K562 (cell line): Measurements from ENCODE around the gene CCNL1. TPM values are rescaled to one million over a fixed set of nuclear protein-coding genes. Genes with fewer than 3 reads are reported as not detected.
A peak's percentile ranks its signal among the peaks of the same experiment; 100 is the strongest.

Source experiments
- MYC ChIP-seq, 2 experiments: fragments of 250-450 bp in 1 of 2; sonication (Bioruptor Pico) in 1 of 2; IDR thresholded peaks; 2 replicates each; pipeline versions ENCODE4 v1.5.1 to v1.6.1; 2012 to 2021; ENCODE audit warnings: low read depth in 2 of 2, borderline replicate concordance in 1 of 2, improper control_type of control experiment in 1 of 2, low read length in 1 of 2, mild to moderate bottlenecking in 1 of 2, moderate library complexity in 1 of 2
- RBBP5 ChIP-seq: fragments of 200-600 bp; sonication (generic); IDR thresholded peaks from 2 replicates; pipeline ENCODE4 v1.6.1; 2012; ENCODE audit warnings: borderline replicate concordance, mild to moderate bottlenecking, low read length, control low read depth, inconsistent platforms; ENCODE audit not compliant: insufficient read depth, poor library complexity, severe bottlenecking
- VEZF1 ChIP-seq: fragments of 200-800 bp; sonication (Bioruptor generic); IDR thresholded peaks from 2 replicates; pipeline ENCODE4 v1.6.1; 2017; ENCODE audit warnings: missing genetic modification characterization, missing compliant biosample characterization
- polyA plus RNA-seq, 8 experiments: library from polyadenylated mRNA; depleted of rRNA in 4 of 8; stranded (reverse) in 5 of 8; unstranded in 3 of 8; fragments of >200 nt; fragmentation: Nextera tagmentation in 2 of 8; fragmentation: Illumina TruSeq in 1 of 8; extraction: Ambion mirVana in 2 of 8; extraction: Trizol in 1 of 8; gene quantifications; 2 replicates each; pipeline versions ENCODE4 v1.2.1 to v1.2.3, GENCODE V29; 2011 to 2014; ENCODE audit warnings: inconsistent platforms in 1 of 8, missing spikeins in 1 of 8
- total RNA-seq, 7 experiments: library from RNA; depleted of rRNA in 6 of 7; stranded (reverse); fragments of >200 nt in 6 of 7; fragmentation: Illumina TruSeq in 2 of 7; extraction: Trizol in 2 of 7; gene quantifications; 2 replicates each; pipeline versions ENCODE4 v1.2.1 to v1.2.3, GENCODE V29; 2011 to 2021; ENCODE audit warnings: low replicate concordance in 1 of 7
- TF ChIP-seq, protein P1 (sequence below): fragments of 450-650 bp; IDR thresholded peaks from 2 replicates; pipeline ENCODE4 v1.6.1; 2016; ENCODE audit warnings: mild to moderate bottlenecking, moderate library complexity

The CCNL1 gene
- total and polyA plus RNA-seq, 9 of the 15 experiments (the other 6 are each of a cell fraction or from before 2014, with no cell fraction given) = 16.1 to 186 (median 132) TPM

GRCh38 chr3:157107037-157107436 is 52.9 kb downstream of the CCNL1 start (continued):
- TF ChIP-seq RBBP5 (no peak), VEZF1 (no peak), MYC (IDR thresholded peaks at IDR 0.05; ENCODE audit: low read depth, low read length) (no peak), MYC (CRISPR knock-in tag; IDR thresholded peaks at IDR 0.05; ENCODE audit: borderline replicate concordance, low read depth) (peak; percentile 35; the same call in 1 of the 2 replicates)
- TF ChIP-seq, protein P1, sequence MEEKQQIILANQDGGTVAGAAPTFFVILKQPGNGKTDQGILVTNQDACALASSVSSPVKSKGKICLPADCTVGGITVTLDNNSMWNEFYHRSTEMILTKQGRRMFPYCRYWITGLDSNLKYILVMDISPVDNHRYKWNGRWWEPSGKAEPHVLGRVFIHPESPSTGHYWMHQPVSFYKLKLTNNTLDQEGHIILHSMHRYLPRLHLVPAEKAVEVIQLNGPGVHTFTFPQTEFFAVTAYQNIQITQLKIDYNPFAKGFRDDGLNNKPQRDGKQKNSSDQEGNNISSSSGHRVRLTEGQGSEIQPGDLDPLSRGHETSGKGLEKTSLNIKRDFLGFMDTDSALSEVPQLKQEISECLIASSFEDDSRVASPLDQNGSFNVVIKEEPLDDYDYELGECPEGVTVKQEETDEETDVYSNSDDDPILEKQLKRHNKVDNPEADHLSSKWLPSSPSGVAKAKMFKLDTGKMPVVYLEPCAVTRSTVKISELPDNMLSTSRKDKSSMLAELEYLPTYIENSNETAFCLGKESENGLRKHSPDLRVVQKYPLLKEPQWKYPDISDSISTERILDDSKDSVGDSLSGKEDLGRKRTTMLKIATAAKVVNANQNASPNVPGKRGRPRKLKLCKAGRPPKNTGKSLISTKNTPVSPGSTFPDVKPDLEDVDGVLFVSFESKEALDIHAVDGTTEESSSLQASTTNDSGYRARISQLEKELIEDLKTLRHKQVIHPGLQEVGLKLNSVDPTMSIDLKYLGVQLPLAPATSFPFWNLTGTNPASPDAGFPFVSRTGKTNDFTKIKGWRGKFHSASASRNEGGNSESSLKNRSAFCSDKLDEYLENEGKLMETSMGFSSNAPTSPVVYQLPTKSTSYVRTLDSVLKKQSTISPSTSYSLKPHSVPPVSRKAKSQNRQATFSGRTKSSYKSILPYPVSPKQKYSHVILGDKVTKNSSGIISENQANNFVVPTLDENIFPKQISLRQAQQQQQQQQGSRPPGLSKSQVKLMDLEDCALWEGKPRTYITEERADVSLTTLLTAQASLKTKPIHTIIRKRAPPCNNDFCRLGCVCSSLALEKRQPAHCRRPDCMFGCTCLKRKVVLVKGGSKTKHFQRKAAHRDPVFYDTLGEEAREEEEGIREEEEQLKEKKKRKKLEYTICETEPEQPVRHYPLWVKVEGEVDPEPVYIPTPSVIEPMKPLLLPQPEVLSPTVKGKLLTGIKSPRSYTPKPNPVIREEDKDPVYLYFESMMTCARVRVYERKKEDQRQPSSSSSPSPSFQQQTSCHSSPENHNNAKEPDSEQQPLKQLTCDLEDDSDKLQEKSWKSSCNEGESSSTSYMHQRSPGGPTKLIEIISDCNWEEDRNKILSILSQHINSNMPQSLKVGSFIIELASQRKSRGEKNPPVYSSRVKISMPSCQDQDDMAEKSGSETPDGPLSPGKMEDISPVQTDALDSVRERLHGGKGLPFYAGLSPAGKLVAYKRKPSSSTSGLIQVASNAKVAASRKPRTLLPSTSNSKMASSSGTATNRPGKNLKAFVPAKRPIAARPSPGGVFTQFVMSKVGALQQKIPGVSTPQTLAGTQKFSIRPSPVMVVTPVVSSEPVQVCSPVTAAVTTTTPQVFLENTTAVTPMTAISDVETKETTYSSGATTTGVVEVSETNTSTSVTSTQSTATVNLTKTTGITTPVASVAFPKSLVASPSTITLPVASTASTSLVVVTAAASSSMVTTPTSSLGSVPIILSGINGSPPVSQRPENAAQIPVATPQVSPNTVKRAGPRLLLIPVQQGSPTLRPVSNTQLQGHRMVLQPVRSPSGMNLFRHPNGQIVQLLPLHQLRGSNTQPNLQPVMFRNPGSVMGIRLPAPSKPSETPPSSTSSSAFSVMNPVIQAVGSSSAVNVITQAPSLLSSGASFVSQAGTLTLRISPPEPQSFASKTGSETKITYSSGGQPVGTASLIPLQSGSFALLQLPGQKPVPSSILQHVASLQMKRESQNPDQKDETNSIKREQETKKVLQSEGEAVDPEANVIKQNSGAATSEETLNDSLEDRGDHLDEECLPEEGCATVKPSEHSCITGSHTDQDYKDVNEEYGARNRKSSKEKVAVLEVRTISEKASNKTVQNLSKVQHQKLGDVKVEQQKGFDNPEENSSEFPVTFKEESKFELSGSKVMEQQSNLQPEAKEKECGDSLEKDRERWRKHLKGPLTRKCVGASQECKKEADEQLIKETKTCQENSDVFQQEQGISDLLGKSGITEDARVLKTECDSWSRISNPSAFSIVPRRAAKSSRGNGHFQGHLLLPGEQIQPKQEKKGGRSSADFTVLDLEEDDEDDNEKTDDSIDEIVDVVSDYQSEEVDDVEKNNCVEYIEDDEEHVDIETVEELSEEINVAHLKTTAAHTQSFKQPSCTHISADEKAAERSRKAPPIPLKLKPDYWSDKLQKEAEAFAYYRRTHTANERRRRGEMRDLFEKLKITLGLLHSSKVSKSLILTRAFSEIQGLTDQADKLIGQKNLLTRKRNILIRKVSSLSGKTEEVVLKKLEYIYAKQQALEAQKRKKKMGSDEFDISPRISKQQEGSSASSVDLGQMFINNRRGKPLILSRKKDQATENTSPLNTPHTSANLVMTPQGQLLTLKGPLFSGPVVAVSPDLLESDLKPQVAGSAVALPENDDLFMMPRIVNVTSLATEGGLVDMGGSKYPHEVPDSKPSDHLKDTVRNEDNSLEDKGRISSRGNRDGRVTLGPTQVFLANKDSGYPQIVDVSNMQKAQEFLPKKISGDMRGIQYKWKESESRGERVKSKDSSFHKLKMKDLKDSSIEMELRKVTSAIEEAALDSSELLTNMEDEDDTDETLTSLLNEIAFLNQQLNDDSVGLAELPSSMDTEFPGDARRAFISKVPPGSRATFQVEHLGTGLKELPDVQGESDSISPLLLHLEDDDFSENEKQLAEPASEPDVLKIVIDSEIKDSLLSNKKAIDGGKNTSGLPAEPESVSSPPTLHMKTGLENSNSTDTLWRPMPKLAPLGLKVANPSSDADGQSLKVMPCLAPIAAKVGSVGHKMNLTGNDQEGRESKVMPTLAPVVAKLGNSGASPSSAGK = peak; percentile 9; the same call in 1 of the 2 replicates
